Type B pancreatic cell (in vitro differentiated cells): ENCODE data around the gene CAMK2N1. TPM values are rescaled to one million over a fixed set of nuclear protein-coding genes. Genes with fewer than 3 reads are reported as not detected.

Source experiments
- DNase-seq: peaks from one replicate; pipeline ENCODE4 v3.0.0; 2021; ENCODE audit warnings: mixed read lengths; ENCODE audit not compliant: unreplicated experiment; ENCODE audit errors: extremely low spot score
- H3K27ac Mint-ChIP-seq: 2 replicates; pipeline ENCODE4 v1.8.0; 2021; ENCODE audit warnings: mild to moderate bottlenecking, mixed read lengths
- H3K27me3 Mint-ChIP-seq: 2 replicates; pipeline ENCODE4 v1.8.0; 2021; ENCODE audit warnings: mixed read lengths
- H3K36me3 Mint-ChIP-seq: 2 replicates; pipeline ENCODE4 v1.8.0; 2021; ENCODE audit warnings: mixed read lengths
- H3K4me1 Mint-ChIP-seq: one replicate; pipeline ENCODE4 v1.8.0; 2021; ENCODE audit warnings: mixed read lengths; ENCODE audit not compliant: unreplicated experiment
- H3K4me3 Mint-ChIP-seq: 2 replicates; pipeline ENCODE4 v1.8.0; 2021; ENCODE audit warnings: mild to moderate bottlenecking, mixed read lengths
- H3K9me3 Mint-ChIP-seq: 2 replicates; pipeline ENCODE4 v1.8.0; 2021; ENCODE audit warnings: mixed read lengths
- total RNA-seq: library from RNA; stranded (reverse); gene quantifications from 2 replicates; pipeline ENCODE4 v1.2.1, GENCODE V29; 2021; ENCODE audit warnings: low replicate concordance
- TF ChIP-seq, protein P1 (sequence below): fragments of 200-600 bp; sonication (generic); conservative IDR thresholded peaks from 2 replicates; pipeline ENCODE4 v1.5.0; 2021; ENCODE audit warnings: antibody characterized with exemption, mild to moderate bottlenecking

CAMK2N1 gene
- total RNA-seq, 1 donor from 2014 or later, result 28.9 TPM

DNA sequence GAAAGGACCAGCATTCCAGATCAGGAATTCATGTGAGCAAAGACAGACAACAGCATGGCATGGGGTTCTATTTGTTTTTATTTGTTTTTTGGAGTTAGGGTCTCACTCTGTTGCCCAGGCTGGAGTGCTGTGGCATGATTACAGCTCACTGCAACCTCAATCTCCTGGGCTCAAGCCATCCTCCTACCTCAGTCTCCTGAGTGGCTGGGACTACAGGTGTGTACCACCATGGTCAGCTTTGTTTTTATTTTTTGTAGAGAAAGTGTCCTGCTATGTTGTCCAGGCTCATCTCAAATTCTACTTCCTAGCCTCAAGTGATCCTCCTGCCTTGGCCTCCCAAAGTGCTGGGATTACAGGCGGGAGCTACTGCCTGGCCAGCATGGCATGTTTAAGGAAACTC lies 9.7 kb upstream of the CAMK2N1 start:
- Mint-ChIP-seq H3K4me1 (peaks cover 3% of the 10 kb centered on the region), H3K27ac (peak overlapping the region; percentile 86), H3K27me3 (peaks cover 3% of the 10 kb centered on the region), H3K36me3 (no peaks in the 10 kb centered on the region), H3K4me3 (no peak overlapping the region), H3K9me3 (no peaks in the 10 kb centered on the region)
- no peak for DNase-seq
- TF ChIP-seq, protein P1, sequence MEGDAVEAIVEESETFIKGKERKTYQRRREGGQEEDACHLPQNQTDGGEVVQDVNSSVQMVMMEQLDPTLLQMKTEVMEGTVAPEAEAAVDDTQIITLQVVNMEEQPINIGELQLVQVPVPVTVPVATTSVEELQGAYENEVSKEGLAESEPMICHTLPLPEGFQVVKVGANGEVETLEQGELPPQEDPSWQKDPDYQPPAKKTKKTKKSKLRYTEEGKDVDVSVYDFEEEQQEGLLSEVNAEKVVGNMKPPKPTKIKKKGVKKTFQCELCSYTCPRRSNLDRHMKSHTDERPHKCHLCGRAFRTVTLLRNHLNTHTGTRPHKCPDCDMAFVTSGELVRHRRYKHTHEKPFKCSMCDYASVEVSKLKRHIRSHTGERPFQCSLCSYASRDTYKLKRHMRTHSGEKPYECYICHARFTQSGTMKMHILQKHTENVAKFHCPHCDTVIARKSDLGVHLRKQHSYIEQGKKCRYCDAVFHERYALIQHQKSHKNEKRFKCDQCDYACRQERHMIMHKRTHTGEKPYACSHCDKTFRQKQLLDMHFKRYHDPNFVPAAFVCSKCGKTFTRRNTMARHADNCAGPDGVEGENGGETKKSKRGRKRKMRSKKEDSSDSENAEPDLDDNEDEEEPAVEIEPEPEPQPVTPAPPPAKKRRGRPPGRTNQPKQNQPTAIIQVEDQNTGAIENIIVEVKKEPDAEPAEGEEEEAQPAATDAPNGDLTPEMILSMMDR, result no peak

DNA sequence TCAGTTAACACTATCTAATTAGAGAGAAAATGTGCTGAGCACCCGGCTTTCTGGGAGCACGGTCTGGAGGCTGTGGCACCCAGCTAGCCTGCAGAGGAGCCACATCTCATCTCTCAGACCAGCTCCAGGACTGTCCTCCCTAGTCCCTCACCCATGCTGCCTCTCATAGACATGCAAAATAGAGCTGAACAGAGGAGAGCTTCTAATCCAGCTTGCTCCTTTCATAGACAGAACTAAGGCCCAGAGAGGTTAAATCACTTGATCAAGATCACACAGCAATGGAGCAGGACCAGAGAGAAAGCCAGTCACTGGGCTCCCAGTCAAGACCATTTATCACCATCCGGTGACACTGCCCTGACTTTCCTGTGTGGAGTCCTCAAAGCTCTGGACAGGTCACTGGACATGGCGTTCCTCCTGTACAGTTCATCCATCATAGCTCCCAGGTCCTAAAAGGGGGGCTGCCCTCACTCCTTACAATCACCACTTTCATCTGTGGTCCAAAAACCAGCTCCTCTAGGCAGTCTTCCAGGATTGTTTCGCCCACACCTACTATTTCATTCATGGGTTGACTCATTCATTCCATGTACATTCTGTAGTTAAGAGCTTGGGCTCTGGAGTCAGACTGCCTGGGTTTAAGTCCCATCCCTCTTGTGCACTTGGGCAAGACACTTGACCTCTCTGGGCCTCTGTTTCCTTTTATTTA lies 8.8 kb upstream of the CAMK2N1 start:
- TF ChIP-seq, protein P1, result no peak
- Mint-ChIP-seq H3K27ac (peak overlapping the region; percentile 56), H3K27me3 (peaks cover 6% of the 10 kb centered on the region), H3K4me1 (peaks cover 3% of the 10 kb centered on the region), H3K4me3 (no peak overlapping the region), H3K9me3 (no peaks in the 10 kb centered on the region), H3K36me3 (no peaks in the 10 kb centered on the region)
- DNase-seq, result no peak

DNA sequence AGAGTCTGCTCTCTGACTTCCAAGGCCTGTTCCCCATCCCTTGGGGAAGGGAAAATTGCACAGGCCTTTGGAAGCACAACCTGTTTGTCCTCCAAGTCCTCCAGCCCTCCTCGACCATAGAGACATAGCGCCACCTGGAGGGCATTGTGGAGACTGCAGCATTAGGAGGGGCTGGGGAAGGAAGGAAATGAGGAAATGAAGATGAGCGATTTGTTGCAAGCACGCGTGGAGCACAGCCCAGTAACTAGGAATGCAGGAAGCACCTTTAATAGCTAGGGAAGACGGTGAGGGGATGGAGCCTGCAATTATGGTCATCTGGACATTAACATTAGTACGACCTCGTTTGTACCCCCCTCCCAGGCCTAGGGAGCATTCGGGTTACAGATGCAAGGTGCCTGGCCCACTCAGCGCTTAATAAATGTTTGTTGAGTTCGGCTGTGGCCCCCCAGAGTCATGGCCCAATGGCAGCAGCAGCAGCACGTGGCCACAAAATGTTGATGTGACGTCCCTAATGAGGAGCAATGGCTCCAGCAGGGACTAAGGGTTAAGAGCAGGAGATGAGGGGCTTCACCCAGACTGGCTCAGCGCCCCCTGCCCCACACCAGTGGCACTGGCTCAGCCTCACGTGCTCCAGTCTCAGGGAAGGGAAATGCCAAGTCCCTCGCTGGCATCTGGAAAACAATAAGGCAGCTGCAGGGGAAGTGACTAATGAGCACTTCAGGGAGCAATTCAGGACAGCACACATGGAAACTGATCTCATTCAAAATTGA lies 8.0 kb upstream of the CAMK2N1 start:
- Mint-ChIP-seq H3K27ac (no peak overlapping the region), H3K4me3 (no peak overlapping the region), H3K4me1 (peaks cover 3% of the 10 kb centered on the region), H3K36me3 (no peaks in the 10 kb centered on the region), H3K9me3 (no peaks in the 10 kb centered on the region), H3K27me3 (peaks cover 13% of the 10 kb centered on the region)
- peak; percentile 90 for DNase-seq
- TF ChIP-seq, protein P1, result peak; percentile 98

DNA sequence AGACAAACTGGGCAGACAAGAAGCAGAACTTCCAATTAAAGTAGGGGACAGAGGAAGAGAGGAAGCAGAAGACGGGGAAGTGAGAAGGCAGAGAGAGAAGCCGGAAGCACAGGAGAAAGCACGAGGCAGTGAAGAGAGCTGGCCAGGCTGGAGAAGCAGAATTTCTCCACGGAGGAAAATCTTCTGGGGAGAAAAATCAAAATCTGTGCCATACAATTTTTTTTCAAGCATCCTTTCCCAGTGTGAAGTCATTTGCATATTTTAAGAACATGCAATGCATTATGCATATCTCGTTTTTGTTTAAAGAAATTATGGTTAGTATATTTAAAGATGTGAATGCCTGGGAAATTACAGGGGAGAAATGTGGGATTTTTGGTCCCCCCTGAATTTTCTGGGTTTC lies 7.3 kb upstream of the CAMK2N1 start:
- Mint-ChIP-seq H3K9me3 (no peaks in the 10 kb centered on the region), H3K4me3 (no peak overlapping the region), H3K4me1 (peaks cover 3% of the 10 kb centered on the region), H3K27ac (no peak overlapping the region), H3K36me3 (no peaks in the 10 kb centered on the region), H3K27me3 (peaks cover 21% of the 10 kb centered on the region)
- DNase-seq, result no peak
- TF ChIP-seq, protein P1, result no peak

DNA sequence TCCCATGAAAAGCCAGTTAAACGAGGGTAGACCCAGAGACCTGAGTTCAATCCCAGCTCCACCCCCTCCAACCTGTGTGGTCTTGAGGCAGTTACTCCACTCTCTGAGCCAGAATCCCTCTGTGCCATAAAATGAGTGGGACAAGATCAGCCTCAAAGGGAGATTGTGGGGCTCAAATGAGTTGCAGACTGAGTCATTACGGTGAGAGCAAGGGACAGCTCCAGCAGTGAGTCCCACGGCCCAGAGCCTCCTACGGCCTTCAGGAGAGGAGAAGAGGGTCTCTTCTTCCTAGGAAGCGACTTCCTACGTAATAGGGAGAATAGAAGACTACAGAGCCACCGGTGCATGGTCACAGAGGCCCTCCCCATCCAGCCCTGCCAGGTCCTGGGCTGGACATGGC lies 6.7 kb upstream of the CAMK2N1 start:
- TF ChIP-seq, protein P1, result no peak
- H3K36me3 Mint-ChIP-seq, result no peaks in the 10 kb centered on the region

More for the DNA sequence above, 6.7 kb upstream of the CAMK2N1 start:
- Mint-ChIP-seq H3K27me3 (peaks cover 26% of the 10 kb centered on the region), H3K4me3 (no peak overlapping the region), H3K4me1 (peaks cover 6% of the 10 kb centered on the region), H3K9me3 (no peaks in the 10 kb centered on the region), H3K27ac (no peak overlapping the region)
- DNase-seq, result no peak
